ENCODE results near the gene SLC24A4.

DNA sequence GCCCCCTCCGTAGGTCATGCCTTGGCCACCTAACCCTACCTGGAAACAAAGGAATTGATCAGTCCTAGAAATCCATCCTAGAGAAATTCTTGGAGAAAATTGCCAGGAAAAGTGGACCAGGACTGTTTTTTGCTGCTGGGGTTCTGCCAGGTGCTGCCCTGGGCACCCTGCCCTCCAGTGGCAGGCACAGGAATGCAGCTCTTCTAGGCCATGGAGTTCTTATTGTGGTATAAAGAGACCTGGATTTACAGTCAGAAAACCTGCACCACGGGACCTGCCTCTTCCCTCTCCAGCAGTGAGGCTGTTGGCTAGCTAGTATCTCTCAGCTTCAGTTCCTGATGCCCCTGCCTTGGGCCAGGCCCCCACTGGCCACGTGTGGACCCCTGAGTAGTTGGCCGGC lies 59.7 kb downstream of the SLC24A4 start:
- TF ChIP-seq YY1 (IDR thresholded peaks at IDR 0.05; ENCODE audit: extremely low read depth, insufficient replicate concordance, low read depth, low read length) (no peak), POLR2AphosphoS5 (IDR thresholded peaks at IDR 0.05; ENCODE audit: low read depth, low read length) (no peak), ZNF274 (IDR thresholded peaks at IDR 0.05; ENCODE audit: low read depth, low read length) (no peak), CEBPB (IDR thresholded peaks at IDR 0.05; ENCODE audit: low read depth) (no peak), EZH2phosphoT487 (IDR thresholded peaks at IDR 0.05; ENCODE audit: borderline replicate concordance) (no peak), REST (IDR thresholded peaks at IDR 0.05; ENCODE audit: low read depth) (no peak), POLR2A (IDR thresholded peaks at IDR 0.05; ENCODE audit: borderline replicate concordance, extremely low read depth, insufficient read depth, insufficient read length) (no peak), ATF3 (IDR thresholded peaks at IDR 0.05) (no peak), FOSL1 (IDR thresholded peaks at IDR 0.05; ENCODE audit: low read depth) (no peak), ELF1 (IDR thresholded peaks at IDR 0.05; ENCODE audit: borderline replicate concordance, low read depth) (no peak)
- TF ChIP-seq, protein P1, sequence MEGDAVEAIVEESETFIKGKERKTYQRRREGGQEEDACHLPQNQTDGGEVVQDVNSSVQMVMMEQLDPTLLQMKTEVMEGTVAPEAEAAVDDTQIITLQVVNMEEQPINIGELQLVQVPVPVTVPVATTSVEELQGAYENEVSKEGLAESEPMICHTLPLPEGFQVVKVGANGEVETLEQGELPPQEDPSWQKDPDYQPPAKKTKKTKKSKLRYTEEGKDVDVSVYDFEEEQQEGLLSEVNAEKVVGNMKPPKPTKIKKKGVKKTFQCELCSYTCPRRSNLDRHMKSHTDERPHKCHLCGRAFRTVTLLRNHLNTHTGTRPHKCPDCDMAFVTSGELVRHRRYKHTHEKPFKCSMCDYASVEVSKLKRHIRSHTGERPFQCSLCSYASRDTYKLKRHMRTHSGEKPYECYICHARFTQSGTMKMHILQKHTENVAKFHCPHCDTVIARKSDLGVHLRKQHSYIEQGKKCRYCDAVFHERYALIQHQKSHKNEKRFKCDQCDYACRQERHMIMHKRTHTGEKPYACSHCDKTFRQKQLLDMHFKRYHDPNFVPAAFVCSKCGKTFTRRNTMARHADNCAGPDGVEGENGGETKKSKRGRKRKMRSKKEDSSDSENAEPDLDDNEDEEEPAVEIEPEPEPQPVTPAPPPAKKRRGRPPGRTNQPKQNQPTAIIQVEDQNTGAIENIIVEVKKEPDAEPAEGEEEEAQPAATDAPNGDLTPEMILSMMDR (IDR thresholded peaks at IDR 0.05 in 2 of 3, conservative IDR thresholded peaks at IDR 0.05 in 1 of 3; ENCODE audit: borderline replicate concordance in 1 of 3, insufficient read depth in 1 of 3, low read depth in 2 of 3, low read length in 2 of 3) = peak; percentile 46 to 74 (median 65); a peak in 5 of 6 replicates
